HG03432 (cell line): Measurements from ENCODE around the gene PBX3.

ENCODE experiments used
- ATAC-seq: cut with Tn5 transposase; IDR thresholded peaks from one replicate; pipeline ENCODE4 v1.9.1; 2021; ENCODE audit warnings: mild to moderate bottlenecking, moderate library complexity; ENCODE audit not compliant: unreplicated experiment

The PBX3 gene

DNA sequence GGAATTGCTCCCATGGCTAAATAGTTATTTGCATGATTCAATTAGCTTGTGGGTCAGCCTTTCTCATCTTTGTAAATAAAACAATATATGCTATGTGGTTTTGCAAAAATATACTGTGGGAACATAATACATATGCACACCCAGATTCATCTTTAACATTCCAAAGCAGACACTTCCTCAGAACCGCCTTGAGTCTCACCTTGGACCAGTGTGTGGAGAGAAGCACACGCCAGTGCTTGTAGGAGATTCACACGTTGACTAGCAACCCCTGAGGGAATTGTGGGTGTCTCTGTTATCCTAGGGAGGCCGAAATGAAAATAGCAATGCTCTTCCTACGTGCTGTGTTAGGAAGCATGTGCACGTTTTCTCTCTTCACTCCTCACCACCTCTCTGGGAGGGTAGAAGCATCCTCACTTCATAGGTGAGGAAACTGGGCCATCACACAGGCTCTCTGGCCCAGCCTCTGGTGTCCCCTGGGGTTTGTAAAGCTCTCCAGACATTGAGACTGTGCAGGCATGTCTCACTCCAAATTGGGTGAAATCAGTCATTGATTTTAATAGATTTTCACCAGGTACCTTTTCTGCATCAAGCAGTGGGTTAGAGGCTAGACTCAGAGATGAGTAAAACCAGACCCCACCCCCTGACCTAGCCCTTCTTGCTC, 221.7 kb downstream of the PBX3 start:
- ATAC-seq, result no peak

DNA sequence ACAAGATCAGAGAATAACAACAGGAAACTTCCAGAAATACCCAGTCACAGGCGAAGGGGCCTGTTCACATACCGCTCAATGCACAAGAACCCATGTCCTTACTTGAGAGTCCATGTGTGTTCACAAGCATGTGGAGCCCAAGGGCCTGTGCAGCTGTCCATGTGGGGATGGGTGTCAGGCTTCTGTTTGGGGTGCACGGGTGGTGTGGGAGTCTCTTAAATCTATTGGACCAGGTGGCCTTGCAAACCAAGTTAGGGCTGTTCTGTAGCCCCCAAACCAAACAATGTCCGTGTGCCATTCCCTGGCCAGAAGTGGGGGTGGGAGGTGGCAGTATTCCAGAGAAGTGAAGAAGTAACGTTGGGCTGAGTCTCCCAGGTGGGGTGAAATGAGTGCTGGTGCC, 222.3 kb downstream of the PBX3 start:
- no peak for ATAC-seq

DNA sequence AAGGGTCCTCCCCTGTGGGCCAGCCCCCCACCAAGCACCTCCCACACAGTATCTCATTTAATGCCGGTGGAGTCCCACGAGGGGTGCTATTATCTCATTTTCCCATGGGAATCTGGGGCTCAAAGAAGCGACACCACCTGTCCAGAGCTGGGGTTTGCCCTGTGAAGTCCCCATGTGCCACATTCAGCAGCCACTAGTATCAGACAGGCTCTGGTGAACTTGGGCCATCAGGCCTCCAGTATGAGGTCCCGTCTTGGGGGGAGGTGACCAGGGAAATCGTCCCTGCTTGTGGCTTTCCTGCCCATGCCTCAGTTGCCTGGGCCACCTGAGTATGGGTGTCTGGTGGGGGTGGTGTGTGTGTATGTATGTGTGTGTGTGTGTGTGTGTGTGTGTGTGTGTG, 222.7 kb downstream of the PBX3 start:
- ATAC-seq, result no peak

DNA sequence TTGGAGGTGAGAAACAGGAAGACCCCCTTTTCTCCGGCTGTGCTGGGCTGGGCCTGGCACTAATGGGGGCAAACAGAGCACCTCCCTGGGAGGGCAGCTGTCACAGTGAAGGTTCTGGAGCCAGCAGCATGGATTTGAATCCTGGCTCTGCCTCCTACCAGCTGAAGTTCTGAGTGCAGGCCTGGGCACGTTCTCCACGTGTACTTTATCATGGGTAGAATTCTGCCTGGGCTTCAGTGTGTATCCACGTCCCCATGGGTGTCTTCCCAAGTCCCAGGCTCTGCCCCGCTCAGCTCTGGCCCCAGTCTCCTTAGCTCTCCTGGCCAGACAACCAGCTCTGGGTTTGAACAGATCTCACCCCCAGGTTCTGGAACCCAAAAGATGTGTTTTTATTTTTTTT, 223.2 kb downstream of the PBX3 start:
- no peak for ATAC-seq

DNA sequence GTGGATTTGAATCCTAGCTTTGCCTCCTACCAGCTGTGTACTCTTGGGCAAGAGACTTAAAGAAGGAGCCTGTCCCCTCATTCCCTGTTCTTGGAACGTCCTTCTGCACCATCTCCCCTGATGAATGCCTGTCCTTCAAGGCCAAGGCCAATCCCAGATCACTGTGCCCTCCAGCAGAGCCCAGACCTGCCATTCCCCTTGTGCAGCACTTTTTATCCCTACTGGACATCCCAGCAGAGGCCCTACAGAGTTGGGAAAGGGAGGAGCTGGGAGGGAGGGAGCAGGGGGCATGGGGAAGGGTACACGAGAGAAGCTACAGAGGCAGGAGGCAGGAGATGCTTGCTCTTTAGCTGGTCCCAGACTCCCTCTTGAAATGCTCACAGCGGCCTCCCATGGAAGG, 223.9 kb downstream of the PBX3 start:
- ATAC-seq, result no peak

DNA sequence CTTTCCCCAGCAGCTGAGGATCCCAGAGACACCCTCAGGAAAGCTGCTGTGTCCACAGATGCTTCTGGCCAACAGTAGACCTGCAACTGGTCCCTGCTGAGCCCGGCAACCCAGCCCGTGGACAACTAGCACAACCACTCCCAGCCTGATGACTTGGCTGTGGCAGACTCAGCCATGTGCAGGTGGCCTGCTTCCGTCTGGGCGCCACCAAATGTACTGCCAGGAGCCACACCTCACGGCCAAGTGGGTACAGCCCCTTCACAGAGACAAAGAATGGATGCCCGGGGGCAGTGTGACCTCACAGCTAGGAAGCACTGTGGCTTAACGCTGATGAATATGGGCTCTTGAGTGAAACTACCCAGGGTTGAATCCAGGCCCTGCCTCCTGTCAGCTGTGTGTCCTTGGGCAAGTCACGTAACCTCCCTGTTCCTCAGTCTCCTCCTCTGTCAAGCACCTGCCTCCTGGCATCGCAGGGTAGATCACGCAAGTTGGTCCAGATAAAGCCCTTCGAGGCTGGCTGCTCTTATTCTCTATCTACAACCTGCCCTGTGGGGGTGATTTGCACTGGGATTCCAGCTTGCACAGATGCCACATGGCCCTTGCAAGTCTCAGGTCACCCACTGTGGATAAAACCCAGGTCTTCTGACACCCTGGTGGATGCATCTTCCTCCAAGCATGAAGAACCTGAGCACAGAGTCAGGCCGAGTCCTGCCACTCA, 225.0 kb downstream of the PBX3 start:
- no peak for ATAC-seq

DNA sequence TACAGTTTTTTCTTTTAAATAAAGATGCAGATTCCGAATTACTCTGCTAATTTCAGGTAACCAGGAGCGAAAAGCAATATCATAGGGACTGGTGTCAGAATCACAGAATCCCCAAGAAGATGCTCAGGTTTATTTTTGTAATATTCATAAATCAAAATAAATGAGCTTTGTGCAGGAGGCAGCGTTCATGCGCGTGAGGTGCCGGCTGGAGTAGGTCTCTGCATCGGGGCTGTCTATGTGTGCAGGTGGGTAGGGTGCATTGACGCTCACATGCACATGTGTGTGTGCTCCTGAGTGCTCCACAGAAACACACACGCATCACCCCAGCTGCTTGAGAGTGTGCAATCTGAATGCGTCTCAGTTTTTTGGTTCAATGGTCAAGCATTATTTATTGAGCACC, 226.4 kb downstream of the PBX3 start:
- ATAC-seq, result no peak

DNA sequence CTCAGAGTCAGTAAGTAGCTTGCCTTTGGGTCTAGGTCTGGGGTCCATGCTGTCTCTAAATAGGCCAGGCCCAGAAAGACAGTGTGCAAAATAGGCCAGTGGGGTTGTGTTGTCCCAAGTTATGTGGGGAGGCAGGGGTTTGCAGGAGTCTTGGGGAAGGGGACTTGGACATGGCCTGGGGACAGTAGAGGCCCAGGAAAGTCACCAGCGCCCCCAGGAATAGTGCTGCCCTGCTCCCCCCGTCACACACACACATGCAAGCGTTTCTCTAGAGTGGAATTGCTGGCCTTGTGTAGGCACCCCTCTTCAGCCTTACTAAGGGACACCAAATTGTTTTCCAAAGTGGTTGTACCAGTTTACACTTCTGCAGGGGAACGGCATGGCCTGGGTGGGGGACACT, 227.5 kb downstream of the PBX3 start:
- no peak for ATAC-seq

DNA sequence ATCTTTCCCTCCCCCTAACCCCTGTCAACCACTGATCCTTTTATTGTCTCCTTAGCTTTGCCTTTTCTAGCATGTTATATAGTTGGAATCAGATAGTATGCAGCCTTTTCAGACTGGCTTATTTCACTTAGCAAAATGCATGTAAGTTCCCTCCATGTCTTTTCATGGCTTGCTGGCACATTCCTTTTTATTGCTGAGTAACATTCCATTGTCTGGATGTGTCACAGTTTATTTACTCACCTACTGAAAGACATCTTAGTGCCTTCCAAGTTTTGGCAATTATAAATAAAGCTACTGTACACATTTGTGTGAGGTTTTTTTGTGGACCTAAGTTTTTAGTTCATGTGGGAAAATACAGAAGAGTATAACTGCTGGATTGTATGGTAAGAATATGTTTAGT, 230.1 kb downstream of the PBX3 start:
- ATAC-seq, result no peak

DNA sequence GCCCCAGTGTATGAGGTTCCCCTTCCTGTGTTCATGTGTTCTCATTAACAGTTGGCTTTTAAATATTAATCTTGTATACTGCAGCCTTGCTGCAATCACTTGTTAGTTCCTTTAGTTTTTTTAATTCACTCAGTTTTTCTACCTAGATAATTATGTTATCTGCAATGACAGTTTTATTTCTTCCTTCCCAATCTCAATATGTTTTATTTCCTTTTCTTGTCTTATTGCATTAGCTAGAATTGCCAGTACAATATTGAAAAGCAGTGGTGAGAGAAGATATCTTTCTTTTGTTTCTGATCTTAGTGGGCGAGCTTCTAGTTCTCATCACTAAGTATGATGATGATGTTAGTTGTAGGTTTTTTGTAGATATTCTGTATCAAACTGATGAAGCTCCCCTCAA, 232.2 kb downstream of the PBX3 start:
- no peak for ATAC-seq

DNA sequence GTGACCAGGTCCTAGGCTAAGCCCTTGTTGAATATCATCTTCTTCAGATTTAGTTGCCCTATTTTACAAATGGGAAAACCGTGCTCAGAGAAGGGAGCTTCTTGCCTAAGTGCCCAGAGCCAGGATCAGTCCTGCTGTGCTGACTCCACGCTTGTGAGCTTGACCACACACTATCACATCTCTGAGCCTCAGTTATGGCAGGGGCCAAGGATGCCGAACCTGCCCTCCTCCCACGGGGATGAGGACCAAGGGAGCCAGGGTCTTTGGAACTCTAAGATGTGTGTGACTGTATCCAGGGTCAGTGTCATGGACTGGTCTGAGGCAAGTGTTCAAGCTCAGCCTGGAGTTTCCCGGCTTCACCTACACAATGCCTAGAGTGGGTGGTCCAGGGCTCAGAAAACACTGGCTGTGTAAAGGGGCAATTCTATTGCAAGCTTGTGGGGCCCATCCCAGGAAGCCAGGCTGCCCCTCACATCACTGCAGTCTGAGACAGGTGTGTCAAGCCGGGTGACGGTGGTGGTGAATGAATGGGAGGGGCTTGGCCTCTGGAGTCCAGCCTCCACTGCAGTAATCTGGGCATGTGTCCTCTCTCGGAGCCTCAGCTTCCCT, 235.7 kb downstream of the PBX3 start:
- ATAC-seq, result no peak

DNA sequence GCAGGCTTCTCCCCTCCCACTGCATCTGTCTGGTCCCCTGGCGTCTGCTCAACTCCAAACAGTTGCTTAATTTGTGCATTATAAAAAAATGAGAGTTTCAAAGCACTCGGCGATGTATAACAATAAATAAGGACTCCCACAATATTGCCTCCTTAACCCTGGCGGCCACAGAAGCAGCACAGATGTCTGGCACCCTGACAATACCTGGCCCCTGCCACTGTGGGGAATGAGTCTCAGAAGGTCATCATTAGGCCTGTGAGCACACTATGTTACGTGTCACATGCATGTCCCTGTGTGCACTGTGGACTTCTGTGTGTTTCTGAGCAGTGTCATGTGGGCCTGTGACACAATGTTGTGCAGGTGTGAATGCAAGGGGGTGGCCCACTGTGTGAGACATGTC, 236.5 kb downstream of the PBX3 start:
- no peak for ATAC-seq

DNA sequence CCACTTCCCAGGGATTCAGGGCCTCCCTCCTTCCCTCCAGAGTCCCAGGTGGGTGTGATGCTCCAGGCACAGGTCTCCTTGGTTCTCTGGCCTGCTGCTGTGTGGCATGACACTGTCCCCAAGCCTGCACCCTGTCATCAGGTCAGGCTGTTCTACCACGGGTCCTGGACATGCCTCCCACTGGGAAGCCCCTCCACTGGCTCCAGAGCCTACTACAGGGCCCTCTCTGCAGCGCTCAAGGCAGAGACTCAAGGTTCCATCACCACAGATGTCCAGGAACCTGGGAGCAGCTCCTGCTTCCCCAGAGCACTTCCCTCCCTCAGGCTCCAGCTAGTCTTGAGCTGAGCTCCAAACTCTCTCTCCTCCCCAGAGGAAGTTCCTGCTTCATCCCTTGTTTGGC, 237.3 kb downstream of the PBX3 start:
- ATAC-seq, result no peak

DNA sequence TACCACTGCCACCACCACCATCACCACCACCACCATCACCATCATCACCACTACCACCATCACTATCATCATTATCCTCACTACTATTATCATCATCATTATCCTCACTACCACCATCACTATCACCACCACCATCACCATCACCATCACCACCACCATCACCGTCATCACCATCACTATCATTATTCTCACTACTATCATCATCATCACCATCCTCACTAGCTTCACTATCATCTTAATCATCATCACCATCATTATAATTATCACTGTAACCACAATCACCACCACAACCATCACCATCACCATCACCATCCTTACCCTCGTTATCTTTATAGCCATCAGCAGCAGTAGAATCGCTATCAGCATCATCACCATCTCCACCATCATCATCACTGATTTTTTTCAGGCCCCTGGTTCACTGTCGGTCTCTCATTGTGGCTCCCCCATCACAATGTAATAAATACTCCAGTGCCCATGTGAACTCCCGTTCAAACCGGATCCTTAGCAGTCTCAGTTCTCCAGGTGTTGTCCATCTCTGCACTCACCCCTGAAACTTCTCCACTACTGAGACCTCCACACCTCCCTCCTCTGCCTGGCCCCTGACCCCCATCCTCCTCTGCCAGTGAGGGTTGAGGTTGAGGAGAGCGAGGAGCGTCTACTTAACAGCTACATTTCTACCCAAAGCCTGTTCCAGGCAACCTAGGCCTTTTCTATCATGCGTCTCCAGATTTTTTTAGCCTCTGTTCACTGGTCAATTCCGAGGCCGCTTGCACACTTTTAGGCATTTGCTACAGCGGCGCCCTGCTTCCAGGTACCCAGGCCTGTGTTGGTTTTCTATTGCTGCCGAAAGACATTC, 238.2 kb downstream of the PBX3 start:
- no peak for ATAC-seq

DNA sequence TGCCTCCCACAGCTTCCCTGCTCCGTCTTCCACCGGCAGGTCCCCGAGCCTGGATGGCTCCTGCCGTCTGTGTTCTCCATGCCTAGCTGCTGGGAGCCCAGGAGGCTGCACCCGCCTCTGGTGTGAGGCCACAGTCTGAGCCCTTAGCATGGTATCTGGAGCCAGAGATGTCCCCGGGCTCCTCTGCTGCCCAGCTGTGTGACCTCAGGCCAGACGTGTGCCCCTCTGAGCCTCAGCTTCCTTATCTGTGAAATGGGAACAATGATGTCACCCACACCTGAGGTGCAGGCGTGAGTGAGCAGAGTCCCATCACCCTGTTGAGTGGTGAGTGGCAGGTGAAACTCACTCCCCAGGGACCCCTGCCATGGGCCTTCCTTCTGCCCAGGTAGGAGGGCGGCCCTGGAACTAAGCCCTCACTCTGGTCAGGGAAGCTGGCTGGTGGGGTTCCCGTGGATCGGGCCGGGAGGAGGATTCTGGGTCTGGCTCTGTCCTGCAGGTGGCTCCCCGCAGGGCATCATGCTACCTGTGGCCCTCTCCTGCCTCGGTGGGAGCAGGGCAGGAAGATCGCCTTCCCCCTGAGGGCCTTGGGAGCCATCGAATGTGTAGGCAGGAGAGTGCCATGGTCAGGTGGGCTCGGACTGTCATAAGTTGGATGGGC, 239.0 kb downstream of the PBX3 start:
- ATAC-seq, result no peak

DNA sequence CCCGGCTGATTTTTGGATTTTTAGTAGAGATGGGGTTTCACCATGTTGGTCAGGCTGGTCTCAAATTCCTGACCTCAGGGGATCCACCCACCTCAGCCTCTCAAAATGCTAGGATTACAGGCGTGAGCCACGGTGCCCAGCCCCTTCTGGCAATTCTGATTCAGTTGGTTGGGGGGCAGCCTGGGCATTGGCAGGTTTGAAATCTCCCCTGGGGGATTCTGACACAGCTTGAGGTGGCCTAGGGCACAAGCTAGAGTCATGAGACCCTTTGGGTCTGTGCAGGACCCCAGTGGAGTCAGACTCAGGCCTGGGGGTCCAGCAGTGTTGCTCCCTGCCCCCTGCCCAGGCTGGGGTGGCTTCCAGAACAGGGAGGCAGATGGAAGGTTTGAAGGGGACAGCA, 239.8 kb downstream of the PBX3 start:
- no peak for ATAC-seq

DNA sequence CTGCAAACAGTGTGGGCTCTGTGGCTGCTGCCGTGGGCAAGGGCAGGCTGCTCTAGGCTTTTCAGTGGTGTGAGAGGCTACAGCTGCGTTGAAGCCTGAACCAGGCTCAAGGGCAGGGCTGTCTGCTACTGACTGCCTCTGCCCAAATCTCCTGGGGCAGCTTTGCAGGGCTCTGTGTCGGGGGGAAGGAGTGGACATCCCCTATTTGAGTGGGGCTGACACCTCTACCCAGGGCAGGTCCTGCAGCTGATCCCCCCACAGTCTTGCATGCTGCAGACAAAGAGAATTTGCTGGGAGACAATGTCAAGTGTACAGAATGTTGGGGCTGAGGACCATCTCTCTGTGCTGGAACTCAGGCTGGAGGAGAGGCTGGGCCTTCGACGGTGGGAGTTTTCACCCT, 240.2 kb downstream of the PBX3 start:
- no peak for ATAC-seq

DNA sequence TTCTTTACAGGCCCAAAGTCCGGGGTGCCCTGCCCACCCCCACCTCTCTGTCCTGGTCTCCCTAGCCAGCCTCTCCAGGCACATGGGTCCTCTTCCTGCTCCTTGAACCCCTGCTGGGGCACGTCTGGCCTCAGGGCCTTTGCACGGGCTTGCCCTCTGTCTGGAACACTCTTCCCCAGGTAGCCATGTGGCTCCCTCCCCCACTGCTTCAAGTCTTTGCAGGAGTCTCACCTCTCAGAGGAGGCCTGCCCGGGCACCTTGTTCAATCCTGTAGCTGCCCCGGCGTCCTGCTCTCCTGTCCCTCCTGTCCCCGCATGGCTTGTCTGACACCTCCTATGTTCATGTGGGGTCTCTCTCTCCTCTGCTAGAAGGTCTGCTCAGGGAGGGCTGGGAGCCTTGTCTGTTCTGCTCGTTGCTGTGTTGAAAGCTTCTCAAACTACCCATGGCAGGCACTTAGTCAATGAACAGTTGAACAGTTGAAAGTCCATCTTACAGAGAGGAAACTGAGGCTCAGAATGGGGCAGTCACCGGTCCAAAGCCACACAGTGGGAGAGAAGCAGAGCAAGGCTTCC, 241.4 kb downstream of the PBX3 start:
- no peak for ATAC-seq

DNA sequence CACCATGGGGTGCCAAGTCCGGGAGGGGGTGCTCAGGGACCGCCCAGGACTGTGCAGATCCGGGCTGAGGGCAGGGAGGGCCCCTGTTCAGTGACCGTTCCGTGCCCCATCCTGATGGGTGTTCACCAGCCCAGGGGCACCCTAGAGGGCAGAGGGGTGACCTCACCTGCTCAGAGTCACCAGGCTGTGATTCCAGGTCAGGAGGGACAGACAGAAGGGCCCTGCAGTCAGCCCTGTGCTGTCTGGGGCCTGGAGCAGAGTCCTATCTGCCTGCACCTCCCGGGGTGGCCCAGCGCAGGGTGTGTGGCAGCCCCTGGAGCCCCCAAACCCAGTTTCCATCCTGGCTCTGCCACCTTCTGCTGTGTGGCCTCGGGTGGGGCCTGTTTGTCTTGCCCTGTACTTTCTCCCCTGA, 241.9 kb downstream of the PBX3 start:
- ATAC-seq, result no peak

DNA sequence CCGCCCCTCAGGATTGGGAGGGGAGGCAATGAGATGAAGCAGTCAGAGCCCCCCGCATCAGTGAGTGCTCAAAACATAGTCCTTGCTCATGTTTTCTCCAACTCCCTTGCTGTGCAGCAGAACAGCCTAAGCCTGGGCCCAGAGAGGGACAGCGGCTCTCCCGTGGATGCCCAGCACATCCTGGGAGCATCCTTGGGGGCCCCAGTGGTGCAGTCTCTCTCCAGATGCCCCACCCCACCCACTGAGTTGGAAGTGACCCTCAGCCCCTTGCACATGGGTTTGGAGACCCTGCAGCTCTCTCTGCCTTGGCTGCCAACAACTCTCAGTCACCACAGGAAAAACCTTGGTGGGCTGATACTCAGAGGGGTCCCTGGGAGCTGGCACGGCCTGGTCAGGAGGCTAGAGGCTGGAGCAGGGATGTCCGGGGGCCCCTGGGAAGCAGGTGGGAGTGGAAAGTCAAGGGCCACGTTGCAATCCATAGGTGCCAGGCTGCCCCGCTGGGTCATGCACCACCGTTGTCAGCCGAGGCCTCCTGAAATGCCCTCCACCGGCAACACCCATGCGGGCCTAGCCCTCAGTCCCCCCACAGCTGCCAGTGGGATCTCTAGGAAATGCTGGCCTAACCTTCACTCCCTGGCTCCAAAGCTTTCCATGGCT, 242.5 kb downstream of the PBX3 start:
- no peak for ATAC-seq
